Right cardiac atrium (tissue), 5 donors: ENCODE results near the gene IGFBP4. TPM values are rescaled to one million over a fixed set of nuclear protein-coding genes. Genes with fewer than 3 reads are reported as not detected.

Experiments used
- ATAC-seq, 2 donors: fragments of 200-7000 bp; cut with Tn5 transposase; one replicate each; pipeline versions ENCODE4 v1.8.0 to v1.9.1; 2020; ENCODE audit warnings: moderate library complexity in 2 of 2, mild to moderate bottlenecking in 1 of 2
- DNase-seq, 3 donors: peaks; one replicate each; pipeline ENCODE4 v3.0.0-alpha.2; 2020
- H3K27ac ChIP-seq: one replicate; pipeline ENCODE4 v1.5.1; 2013; ENCODE audit warnings: mild to moderate bottlenecking, low read length, control low read depth, moderate library complexity
- H3K27me3 ChIP-seq: one replicate; pipeline ENCODE4 v1.6.1; 2013; ENCODE audit not compliant: control insufficient read depth, insufficient read depth
- H3K4me1 ChIP-seq: one replicate; pipeline ENCODE4 v1.6.1; 2013; ENCODE audit warnings: low read length; ENCODE audit not compliant: control insufficient read depth, insufficient read depth
- H3K4me3 ChIP-seq: one replicate; pipeline ENCODE4 v1.5.1; 2013; ENCODE audit warnings: low read length, control low read depth
- H3K9me3 ChIP-seq: one replicate; pipeline ENCODE4 v1.6.1; 2013; ENCODE audit warnings: low read length; ENCODE audit not compliant: control insufficient read depth
- WGBS: extraction: QIAGEN DNeasy Blood & Tissue Kit; methylation state at CpG from one replicate; pipeline ENCODE4 v1.1.7; 2013; 5-methylcytosine and 5-hydroxymethylcytosine counted together
- intact Hi-C, 4 donors: fragments of 100-400 bp; cut with DNase I; formaldehyde crosslinking; loops; one replicate each; pipeline versions ENCODE4 v1.11.0 to v1.14.0; 2022 to 2023
- polyA plus RNA-seq: library from polyadenylated mRNA; stranded (reverse); fragments of 200-250 nt; gene quantifications from one replicate; pipeline ENCODE4 v1.2.3, GENCODE V29; 2013
- total RNA-seq, 4 donors: library from RNA; stranded (reverse); fragmentation: NEBNext Ultra II Directional; extraction: Animal tissue kit (Norgen Biotek cat#: 25700); gene quantifications; one replicate each; pipeline ENCODE4 v1.2.1, GENCODE V29; 2021
- donor health status: healthy with polysubstance abuse.
- donor health status: DM: no; HTN: yes; CAD: no.
- donor health status: DM: no; HTN: no; CAD: no.
- donor health status: DM: no; HTN: yes; CAD: no; lungs with severe emphysema.
- donor health status: DM: yes; HTN: yes; CAD: no.

IGFBP4 gene
- total and polyA plus RNA-seq, 5 donors, result 159 to 510 (median 226) TPM

DNA sequence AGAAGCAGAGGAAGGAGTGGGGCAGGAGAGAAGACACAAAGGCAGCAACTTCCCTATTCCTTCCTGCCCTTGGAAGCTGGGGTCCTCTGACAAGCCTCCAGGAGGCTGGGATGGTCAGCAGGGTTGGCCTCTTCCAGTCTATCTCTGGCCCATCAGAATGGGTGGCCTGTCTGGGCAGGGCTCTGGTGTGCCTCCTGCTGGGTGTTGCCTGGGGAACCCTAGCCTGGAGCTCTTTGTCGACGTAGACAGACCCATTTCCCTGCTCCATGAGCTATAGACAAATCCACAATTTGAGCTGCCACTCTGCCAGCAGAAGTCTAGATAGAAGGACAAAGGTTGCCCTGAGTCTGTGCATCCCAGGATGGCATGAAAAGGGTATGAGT is 11.4 kb downstream of the IGFBP4 start:
- H3K9me3 ChIP-seq, result no peaks in the 10 kb centered on the region
- H3K27me3 ChIP-seq, result no peaks in the 10 kb centered on the region
- 78% methylated on average over 2 of the region's 2 CpGs for WGBS
- H3K27ac ChIP-seq, result no peak overlapping the region
- ATAC-seq, result no peak
- intact Hi-C loops, result no loop called here
- DNase-seq, result peak in 2 of 3 donors; percentile 17 to 25
- H3K4me3 ChIP-seq, result no peak overlapping the region
- H3K4me1 ChIP-seq, result peaks cover 27% of the 10 kb centered on the region

DNA sequence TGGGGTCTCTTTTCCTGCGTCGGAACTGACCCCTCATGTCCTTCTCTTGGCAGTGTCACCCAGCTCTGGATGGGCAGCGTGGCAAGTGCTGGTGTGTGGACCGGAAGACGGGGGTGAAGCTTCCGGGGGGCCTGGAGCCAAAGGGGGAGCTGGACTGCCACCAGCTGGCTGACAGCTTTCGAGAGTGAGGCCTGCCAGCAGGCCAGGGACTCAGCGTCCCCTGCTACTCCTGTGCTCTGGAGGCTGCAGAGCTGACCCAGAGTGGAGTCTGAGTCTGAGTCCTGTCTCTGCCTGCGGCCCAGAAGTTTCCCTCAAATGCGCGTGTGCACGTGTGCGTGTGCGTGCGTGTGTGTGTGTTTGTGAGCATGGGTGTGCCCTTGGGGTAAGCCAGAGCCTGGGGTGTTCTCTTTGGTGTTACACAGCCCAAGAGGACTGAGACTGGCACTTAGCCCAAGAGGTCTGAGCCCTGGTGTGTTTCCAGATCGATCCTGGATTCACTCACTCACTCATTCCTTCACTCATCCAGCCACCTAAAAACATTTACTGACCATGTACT is 13.2 kb downstream of the IGFBP4 start:
- Histone ChIP-seq H3K27ac (peak overlapping the region; percentile 49), H3K4me1 (peaks cover 21% of the 10 kb centered on the region)
- peak; percentile 6 to 38 for ATAC-seq

DNA sequence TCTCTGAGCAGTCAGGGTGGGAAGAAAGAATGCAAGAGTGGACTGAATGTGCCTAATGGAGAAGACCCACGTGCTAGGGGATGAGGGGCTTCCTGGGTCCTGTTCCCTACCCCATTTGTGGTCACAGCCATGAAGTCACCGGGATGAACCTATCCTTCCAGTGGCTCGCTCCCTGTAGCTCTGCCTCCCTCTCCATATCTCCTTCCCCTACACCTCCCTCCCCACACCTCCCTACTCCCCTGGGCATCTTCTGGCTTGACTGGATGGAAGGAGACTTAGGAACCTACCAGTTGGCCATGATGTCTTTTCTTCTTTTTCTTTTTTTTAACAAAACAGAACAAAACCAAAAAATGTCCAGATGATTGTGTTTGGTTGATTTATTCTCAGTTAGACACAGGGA is 14.1 kb downstream of the IGFBP4 start:
- intact Hi-C loops, result no loop called here
- Histone ChIP-seq H3K27me3 (no peaks in the 10 kb centered on the region), H3K27ac (no peak overlapping the region), H3K9me3 (no peaks in the 10 kb centered on the region), H3K4me1 (peaks cover 19% of the 10 kb centered on the region), H3K4me3 (no peak overlapping the region)
- WGBS, result 78% methylated on average over 3 of the region's 3 CpGs
- DNase-seq (peak in 2 of 3 donors; percentile 10 to 22), ATAC-seq (no peak)

More for the DNA sequence above, 13.2 kb downstream of the IGFBP4 start:
- 36% methylated on average over 16 of the region's 16 CpGs for WGBS
- DNase-seq, result peak; percentile 58 to 89 (median 87)
- no peak overlapping the region for H3K4me3 ChIP-seq
- H3K27me3 ChIP-seq, result no peaks in the 10 kb centered on the region
- intact Hi-C loops, result no loop called here
- no peaks in the 10 kb centered on the region for H3K9me3 ChIP-seq

DNA sequence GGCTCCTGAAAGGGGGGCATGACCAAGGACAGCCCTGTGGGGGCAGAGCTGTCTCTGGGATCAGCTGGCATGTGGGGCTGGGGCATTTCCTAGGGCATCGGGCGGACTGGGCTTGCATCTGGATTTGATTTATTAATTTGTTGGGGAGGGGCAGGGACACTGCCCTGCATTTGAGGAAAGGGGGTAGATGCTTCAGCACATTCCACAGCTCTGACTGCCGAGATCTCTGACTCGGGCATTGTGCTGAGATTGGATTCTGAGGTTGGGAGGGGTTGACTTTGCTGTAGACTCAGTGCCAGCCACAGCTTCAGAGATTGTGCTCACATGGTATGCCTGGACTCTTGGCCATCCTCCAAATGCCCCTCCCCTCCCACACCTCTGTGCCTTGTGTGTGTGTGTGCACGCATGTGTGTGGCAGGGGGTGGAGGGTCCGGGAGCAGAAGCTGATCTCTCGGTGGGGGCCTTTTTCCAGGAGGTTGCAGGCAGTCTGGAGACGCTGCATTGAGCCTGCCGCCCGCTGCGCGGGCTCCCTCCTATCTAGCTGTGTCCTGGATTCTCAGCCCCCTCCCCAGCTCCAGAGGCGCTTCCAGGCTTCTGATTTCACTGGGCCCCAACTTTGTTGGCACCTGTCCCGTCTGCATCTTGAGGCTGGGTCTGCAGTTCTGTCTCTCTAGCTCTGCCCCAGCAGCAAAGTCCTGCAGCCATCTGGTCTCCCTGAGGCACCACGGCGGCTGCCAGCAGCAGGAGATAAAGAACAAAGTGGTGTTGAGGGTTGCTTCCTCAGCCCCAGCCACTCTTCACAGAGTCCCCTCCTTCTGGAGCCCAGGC is 14.9 kb downstream of the IGFBP4 start:
- H3K4me1 ChIP-seq, result peaks cover 16% of the 10 kb centered on the region
- intact Hi-C loops, result no loop called here
- H3K27me3 ChIP-seq, result no peaks in the 10 kb centered on the region
- peak overlapping the region; percentile 10 for H3K27ac ChIP-seq
- H3K4me3 ChIP-seq, result no peak overlapping the region
- DNase-seq, result peak; percentile 58 to 84 (median 81)
- peak; percentile 1 to 10 for ATAC-seq
- no peaks in the 10 kb centered on the region for H3K9me3 ChIP-seq
- WGBS, result 28% methylated on average over 16 of the region's 16 CpGs

DNA sequence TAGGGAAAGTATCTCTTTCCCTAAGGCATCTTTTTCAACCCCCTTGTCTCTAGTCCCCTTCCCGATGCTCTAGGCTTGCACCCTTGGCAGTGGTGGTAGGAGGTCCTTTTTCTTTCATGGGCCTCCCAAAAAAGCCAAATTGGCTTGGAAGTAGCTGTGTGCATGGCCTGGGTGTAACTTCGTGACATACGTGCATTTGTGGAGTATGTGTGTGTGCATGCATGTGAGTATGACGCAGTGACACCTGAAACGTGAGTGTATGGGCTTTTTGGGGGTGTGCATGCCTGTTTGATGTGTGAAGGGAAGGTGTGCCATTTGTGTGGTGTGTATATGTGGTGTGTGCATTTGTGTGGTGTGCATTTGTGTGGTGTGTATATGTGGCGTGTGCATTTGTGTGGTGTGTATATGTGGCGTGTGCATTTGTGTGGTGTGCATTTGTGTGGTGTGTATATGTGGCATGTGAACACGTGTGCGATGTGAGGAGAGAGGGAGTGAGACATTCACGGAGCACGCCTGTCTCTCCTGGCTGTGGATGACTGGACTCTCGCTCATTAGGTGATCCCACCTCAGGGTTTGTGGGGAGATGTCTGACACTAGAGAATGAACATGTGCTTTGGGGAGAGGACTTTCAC is 15.7 kb downstream of the IGFBP4 start:
- no peak for DNase-seq
- H3K27me3 ChIP-seq, result no peaks in the 10 kb centered on the region
- H3K9me3 ChIP-seq, result no peaks in the 10 kb centered on the region
- intact Hi-C loops, result no loop called here
- H3K4me3 ChIP-seq, result no peak overlapping the region
- H3K4me1 ChIP-seq, result peaks cover 16% of the 10 kb centered on the region
- no peak overlapping the region for H3K27ac ChIP-seq
- WGBS, result 72% methylated on average over 12 of the region's 12 CpGs
- no peak for ATAC-seq

DNA sequence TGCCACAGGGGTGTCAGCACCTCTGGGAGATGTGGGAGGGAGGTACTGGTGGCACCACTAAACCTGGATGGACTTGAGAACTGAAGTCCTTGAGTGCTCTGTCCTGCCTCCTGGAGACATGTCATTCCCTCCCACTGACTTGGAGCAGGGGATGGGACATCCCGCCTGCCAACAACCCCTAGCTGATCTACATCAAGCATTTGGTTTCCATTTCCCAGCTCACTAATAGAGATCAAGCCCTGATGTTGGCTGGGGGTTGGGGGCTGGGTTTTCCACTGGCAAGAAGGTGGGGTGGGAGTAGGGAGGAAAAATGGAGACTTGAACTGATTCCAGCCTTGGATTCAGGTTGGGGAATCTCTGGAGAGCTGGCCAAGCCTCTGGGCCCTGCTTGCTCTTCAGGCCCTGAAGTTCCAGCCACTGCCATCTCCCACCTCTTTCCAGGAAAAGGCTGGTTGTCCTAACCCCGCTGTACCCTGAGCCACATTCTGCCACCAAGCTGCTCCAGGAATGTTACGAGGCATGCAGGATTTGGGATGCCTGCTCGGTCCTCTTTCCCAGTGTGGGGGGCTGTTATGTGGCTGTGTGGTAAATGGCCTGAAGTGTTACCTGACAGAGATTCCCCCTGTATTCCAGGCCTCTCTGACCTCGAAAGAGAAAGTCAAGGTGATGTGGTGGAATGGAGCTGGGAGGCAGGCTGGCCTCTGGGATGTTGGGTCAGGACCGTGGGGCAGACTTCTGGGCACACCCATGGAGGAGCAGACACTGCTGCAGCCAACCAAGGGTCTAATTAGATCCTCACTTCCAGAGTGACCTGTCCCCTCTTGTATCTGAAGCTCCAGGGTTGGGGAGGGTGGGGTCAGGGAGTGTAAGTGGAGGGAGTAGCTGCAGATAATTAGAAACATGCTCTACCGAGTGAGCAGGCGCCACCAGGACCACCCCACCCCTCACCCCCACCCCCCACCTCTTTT is 16.7 kb downstream of the IGFBP4 start:
- H3K4me1 ChIP-seq, result peaks cover 16% of the 10 kb centered on the region
- WGBS, result 59% methylated on average over 8 of the region's 8 CpGs
- no peak overlapping the region for H3K4me3 ChIP-seq
- ATAC-seq (no peak), DNase-seq (peak in 2 of 3 donors; percentile 53 to 55)
- intact Hi-C loops, result no loop called here
- no peaks in the 10 kb centered on the region for H3K9me3 ChIP-seq
- no peak overlapping the region for H3K27ac ChIP-seq
- no peaks in the 10 kb centered on the region for H3K27me3 ChIP-seq

DNA sequence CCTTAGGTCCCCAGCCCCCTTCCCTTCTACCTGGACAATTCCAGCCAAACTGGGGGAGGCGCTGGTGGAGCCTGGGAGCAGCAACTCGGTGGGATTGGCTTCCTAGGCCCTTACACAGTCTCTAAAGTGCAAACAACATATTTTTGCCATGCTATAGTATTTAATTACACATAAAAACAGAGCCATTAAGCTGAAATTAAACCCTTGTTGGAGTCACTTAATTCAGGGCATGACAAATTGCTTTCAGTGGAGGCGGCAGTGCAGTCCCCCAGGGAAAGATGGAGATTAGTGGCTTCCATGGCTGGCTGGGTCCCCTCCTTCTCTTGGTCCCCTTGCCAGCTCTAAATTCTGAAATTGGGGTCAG is 17.3 kb downstream of the IGFBP4 start:
- Histone ChIP-seq H3K9me3 (no peaks in the 10 kb centered on the region), H3K4me3 (no peak overlapping the region), H3K27me3 (no peaks in the 10 kb centered on the region), H3K4me1 (peaks cover 16% of the 10 kb centered on the region), H3K27ac (no peak overlapping the region)
- no peak for ATAC-seq
- peak in 2 of 3 donors; percentile 27 to 61 for DNase-seq
- intact Hi-C loops, result no loop called here
- 55% methylated on average over 3 of the region's 3 CpGs for WGBS

DNA sequence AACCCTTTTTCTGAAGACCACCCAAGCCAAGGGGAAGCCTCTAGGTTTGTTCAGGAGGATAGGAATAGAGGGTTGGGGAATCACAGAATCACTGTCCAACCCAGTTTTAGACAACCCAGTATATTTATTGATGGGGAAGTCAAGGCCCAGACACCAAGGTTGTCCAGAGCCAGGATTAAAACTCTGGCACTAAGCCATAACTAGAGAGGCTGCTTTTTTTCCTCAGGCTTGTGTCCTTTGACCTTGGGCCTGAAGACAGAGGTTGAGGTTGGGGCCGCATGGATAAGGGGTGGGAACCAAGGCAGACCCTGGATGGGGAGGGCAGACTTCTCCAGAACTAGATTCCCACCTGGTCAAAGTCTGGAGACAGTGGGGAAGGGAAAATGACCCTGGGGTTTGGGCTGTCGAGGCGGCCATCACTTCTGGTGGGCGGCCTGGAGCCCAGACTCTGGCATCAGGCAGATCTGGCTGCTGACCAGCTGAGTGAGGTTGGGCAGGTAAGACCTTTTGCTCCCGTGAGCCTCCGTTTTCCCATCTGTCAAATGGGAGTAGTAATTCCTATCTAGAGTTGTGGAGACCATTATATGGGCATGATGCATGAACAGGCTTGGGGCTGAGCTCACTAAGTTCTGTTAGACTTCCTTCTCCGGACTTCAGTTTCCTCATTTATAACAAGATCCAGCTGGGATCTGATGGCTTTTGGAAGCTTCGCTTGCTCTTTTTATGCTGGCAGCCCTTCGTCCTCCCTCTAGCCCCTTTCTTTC is 17.9 kb downstream of the IGFBP4 start:
- Histone ChIP-seq H3K4me1 (peaks cover 16% of the 10 kb centered on the region), H3K4me3 (no peak overlapping the region), H3K27ac (peak overlapping the region; percentile 8), H3K9me3 (no peaks in the 10 kb centered on the region), H3K27me3 (no peaks in the 10 kb centered on the region)
- ATAC-seq, result no peak
- WGBS, result 62% methylated on average over 9 of the region's 9 CpGs
- intact Hi-C loops, result no loop called here
- DNase-seq, result peak; percentile 51 to 68 (median 53)

DNA sequence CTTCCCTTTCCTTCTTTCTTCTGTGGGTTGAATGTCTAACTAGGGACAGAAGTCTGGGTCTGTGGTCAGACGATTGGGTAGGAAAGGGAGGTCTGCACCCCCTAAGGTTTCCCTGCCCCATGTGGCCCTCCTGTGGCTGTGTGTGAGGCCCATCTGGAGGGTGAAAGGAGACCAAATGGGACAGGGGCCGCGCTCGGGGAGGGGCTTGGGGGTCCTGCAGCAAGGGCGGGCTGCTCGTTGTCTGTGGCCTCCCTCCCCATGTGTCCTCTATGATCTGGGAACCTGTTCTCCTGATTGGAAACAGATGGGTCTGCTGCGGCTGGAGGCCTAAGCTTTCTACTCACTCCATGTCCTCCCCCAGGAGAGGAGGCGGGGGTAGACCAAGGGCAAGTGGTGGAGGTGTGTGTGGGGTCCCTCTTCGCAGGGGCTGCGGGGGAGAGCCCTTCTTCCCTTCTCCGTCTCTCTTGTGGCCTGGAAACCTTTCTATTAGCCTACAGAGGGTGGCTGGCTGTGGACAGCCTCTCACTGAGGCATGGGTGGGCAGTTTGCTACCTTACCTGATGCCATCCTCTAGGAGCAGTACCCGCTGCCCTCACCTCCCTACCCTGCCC is 18.6 kb downstream of the IGFBP4 start:
- peak; percentile 1 to 2 for ATAC-seq
- peaks cover 10% of the 10 kb centered on the region for H3K4me1 ChIP-seq
- H3K27me3 ChIP-seq, result no peaks in the 10 kb centered on the region
- no peaks in the 10 kb centered on the region for H3K9me3 ChIP-seq
- 61% methylated on average over 12 of the region's 12 CpGs for WGBS
- no peak overlapping the region for H3K4me3 ChIP-seq
- H3K27ac ChIP-seq, result peak overlapping the region; percentile 8
- DNase-seq, result peak; percentile 48 to 61 (median 60)
- intact Hi-C loops, result no loop called here
